NCI-H2107 treated with DMSO at 0.1 percent for 48 hours (cell line): ENCODE measurements around the gene KCTD10.
A peak's percentile ranks its signal among the peaks of the same experiment; 100 is the strongest.
"Not testable (repeated sequence)": the region's sequence is repeated elsewhere in the genome, so short reads cannot be mapped to it uniquely, and the experiment has no call there.

Experiments used
- DNase-seq: peaks from one replicate; lab custom pipeline; 2025; ENCODE audit not compliant: unreplicated experiment; lab: John Stamatoyannopoulos, UW

Gene KCTD10

GRCh38 chr12:109473526-109474270 lies 3.4 kb downstream of the KCTD10 start:
- not testable (repeated sequence) for DNase-seq

DNA sequence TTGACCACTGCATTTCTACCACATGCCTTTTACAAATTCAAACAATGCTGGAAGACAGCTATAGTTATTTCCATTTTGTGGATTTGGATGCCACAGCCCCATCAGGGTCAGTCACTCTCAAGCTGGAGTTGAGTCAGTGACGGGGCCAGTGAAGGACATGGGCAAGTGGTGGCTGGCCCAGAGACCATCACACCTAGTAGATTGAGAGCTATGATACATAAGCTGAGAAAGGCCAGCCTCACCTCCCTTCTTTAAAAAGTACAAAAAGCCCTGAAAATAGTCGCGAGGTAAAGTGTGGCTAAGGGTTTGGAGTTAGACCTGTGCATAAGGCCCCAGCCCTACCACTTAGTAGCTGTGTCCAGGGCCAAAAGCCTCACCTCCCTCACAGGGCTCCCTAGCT lies 4.1 kb downstream of the KCTD10 start:
- no peak for DNase-seq

- no peak for DNase-seq
Measured at GRCh38 chr12:109469517-109469916, 7.6 kb downstream of the KCTD10 start.

GRCh38 chr12:109467978-109468676 lies 9.0 kb downstream of the KCTD10 start:
- DNase-seq = no peak

DNA sequence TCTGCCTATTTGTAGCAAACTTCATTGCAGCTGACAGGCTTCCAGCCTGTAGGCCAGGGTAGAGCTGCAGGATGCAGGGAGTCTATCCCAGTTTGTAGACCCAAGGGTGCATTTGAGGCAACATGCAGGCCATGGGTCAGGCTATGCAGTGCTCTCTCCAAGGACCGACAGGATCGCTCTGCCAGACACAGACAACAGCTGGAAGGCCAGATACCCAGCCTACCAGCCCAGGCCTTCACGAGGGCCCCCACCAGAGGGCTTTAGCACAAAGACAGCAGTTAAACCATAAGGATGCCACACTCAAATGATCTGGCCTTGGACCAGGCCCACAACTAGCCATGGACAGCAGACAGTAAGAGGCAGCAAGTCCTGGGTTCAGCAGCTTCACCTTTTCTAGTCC lies 10.3 kb downstream of the KCTD10 start:
- DNase-seq = no peak

- no peak for DNase-seq
Measured at GRCh38 chr12:109466305-109466704, 10.8 kb downstream of the KCTD10 start.

DNA sequence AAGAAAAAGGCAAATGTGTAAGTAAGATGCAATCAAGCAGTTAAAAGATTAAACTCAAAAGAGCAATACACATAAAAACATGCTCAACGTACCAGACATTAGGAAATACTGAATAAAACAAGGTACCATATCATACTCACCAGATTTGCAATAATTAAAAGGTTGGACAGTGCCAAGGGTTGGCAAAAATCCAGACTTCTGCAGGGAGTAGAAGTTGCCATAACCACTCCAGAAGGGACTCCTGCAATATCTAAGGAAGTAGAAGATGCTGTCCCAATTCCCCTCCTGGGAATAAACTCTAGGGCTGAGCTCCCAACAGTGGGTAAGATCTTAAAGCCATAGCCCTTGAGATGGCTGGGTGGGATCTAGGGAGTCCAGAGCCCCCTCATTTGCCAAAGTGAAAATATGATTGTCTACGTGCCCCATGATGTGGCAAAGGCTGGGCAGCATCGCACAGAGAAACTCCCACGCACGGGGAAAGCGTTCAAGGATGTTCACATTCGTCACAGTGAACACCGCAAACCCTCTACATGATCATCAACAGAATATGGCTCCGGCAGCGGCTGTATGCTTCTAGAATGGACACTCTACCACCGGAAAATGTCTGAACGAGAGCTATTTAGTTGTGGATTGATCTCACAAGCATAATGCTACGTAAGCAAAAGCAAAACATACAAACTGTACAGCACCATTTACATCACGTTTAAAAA lies 12.3 kb downstream of the KCTD10 start:
- no peak for DNase-seq

DNA sequence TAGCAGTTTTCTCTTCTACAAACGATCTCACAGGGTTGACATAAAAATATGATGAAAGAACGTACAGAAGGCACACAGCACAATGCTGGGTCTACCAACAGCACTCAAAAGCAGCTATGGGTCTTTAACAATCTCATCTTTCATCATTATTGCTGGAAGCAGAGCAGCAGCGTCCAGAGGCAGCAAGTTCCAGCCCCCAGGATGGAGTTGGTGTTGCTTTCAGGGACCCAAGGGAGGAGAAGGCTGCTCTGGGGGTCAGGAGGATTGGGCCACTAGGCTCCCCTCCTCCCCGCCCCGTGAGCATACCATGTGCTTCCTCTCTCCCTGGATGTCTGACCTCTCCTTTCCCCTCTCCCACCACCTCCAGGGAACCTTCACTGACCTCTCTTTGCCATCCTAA lies 13.3 kb downstream of the KCTD10 start:
- no peak for DNase-seq

GRCh38 chr12:109462868-109463692 lies 14.0 kb downstream of the KCTD10 start:
- DNase-seq = peak; percentile 22

GRCh38 chr12:109461846-109462756 lies 15.0 kb downstream of the KCTD10 start:
- no peak for DNase-seq

DNA sequence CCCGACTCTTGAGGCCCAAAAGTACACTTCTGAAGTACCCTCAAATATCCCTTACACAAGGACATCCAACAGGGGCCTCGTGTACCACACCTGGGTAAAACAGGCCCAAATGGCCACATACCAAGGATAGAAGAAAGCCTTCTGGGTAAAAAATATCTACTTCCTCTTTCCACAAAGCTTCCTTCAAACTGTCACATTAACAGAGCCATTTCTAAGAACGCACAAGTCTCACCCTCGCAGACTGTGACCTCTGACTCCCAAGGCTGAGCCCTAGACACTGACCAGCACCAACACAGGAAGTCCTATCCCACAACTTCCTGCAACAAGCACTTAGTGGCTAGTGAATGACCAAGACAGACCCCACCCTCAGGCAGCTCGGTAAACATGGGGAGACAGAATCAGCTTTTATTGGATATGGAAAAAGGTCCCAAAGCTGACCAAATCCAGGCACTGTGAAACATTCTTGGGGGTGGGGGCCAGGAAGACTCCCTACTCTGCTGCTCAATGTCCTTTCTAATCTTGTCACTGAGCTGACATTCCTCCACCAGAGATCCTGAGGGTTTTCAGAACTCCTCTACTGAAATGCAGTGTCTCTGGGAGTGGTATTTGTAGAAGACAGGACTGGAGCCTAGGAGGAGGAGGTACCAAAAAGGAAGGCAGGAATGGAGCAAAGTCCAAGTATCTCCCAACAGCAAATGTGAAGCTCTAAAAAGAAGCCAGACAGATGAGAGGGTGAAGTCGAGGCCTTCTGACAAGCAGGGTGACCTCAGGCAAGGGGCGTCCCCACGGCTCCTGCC lies 15.9 kb downstream of the KCTD10 start:
- DNase-seq = no peak

DNA sequence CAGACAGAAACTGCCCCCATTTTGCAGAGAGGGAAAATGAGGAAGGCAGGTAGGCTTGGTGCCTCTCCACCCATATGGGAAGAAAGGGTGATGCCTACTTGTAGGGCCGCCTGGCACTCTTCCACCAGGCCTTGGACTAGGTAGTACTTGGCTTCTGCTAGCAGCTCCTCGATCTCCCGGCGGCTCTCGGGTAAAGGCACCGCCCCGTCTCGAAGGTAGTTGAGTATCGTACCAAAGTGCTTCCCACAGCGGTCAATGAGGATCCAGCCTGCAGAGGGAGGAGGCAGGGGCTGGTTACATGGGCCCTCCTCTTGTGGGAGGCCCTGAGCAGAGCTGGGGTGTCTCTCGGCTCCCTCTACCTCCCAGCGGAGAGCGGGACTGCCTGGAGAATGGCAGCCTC lies 16.6 kb downstream of the KCTD10 start:
- DNase-seq = no peak

DNA sequence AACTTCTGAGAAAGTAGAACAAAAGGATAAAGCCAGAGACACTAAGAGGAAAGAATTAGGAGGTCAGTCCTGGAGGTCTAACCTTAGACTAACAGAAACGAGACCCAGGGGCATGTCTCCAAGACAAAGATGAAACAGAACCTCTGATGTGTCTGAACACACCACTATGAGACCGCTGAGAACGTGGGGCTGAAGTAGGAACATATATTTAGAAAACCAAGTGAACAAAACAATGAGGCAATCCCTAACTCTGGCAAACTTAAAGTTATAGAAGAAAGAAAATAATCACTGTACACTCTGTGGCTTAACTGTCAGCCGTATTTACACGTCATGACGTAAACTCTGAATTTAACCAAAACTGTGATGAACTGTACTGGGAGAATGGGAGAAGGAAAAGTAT lies 17.9 kb downstream of the KCTD10 start:
- DNase-seq = no peak

- peak; percentile 13 for DNase-seq
Measured at GRCh38 chr12:109458771-109459208, 18.3 kb downstream of the KCTD10 start.

DNA sequence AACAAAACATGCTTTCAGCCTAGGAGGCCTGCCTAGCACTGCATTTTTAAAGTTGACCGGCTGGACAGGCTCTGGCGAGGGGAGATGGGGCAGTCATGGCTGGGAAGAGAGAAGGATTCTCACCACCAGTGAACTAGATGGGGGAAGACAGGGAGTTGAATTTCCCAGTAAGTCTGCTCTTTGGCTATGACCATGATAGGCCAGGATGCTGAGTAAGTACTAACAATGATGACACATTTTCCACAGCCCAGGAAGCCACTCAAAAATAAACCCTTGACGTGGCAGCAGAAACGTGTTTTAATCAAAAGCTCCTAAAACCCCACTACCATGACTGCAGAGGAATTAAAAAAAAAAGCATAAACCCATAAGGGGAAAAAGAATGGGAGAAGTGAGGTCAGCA lies 19.0 kb downstream of the KCTD10 start:
- no peak for DNase-seq

DNA sequence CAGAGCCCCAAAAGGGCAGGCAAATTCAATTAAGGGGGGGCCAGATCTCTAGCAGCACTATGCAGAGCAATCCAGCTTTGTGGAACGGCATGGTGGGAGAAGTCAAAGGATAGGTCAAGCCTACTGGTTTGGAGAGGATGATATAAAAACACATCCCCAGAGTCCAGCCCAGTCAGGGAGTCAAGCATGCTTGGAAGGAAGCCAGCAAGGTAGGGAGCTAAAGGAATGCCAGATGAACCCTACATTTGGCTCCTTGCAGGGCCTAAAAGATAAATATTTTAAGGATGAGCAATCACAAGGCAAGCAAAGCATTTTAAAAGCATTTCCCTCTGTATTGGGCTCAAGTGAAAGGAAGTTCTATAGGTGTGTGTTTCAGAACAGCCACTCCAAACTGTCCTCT lies 21.4 kb downstream of the KCTD10 start:
- no peak for DNase-seq

GRCh38 chr12:109452489-109452888 lies 24.6 kb downstream of the KCTD10 start:
- no peak for DNase-seq

DNA sequence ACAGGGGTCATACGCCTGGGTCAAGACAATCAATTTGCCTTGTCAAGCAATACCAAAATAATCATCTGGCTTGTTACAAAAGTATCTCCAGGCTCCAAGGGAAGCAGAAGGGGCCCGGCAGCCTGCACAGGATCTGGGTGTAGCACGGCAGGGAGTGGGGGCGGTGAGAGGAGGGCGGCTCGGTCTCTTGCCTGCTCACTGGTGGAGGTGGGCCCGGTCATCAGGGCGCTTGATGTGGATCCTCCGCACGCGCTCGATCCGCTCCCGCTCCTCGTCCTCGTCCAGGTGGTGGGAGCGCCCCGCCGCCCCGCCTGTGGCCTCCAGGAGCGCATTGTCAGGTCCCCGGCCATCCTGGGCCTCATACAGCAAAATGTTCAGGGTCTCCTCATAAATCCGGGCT lies 25.7 kb downstream of the KCTD10 start:
- no peak for DNase-seq

GRCh38 chr12:109450980-109451379 lies 26.1 kb downstream of the KCTD10 start:
- DNase-seq = no peak
